ENCODE data around the gene ANKRD63.

DNA sequence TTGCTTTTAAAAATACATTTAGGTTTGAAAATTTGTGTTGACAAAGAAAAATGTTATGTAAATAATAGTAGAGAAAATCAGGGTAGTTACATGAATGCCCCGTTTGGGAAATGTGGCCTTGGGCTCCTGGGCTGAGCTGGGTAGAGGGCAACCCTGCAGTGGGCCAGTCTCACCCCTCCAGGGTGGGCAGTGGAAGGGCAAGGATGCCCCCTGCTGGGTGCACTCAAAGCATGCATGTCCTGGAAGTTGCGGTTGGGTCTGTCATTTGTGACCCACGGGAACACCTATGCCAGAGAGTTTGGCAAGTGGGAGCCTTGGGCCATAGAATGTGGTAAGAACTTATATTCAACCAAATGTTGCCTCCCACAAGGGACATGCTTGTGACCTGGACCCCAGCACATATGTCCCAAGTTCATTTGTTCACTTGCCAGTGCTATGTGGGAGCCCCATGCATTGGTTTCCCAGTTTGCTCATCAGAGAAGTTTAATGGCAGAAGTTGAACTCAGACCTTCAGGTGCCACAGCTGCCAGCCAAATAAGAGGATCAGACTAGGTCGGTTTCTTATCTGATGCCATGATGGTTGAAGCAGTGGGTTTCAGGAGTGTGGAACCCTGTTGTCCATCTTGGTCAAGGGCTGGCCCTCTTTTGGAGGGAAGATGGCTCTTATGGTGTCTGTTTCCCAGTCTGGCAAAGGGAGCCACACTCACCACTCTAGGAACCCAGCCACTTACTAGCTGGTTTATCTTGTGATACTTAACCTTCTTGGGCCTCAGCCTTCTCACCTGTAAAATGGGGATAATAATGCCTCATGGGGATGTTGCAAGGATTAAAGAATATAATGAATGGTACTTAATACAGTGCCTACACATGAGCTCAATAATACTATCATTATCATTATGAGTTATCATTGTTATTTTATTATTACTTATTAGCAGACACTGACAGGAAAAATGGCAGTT, 27.4 kb upstream of the ANKRD63 start:
- TF ChIP-seq, protein P1, sequence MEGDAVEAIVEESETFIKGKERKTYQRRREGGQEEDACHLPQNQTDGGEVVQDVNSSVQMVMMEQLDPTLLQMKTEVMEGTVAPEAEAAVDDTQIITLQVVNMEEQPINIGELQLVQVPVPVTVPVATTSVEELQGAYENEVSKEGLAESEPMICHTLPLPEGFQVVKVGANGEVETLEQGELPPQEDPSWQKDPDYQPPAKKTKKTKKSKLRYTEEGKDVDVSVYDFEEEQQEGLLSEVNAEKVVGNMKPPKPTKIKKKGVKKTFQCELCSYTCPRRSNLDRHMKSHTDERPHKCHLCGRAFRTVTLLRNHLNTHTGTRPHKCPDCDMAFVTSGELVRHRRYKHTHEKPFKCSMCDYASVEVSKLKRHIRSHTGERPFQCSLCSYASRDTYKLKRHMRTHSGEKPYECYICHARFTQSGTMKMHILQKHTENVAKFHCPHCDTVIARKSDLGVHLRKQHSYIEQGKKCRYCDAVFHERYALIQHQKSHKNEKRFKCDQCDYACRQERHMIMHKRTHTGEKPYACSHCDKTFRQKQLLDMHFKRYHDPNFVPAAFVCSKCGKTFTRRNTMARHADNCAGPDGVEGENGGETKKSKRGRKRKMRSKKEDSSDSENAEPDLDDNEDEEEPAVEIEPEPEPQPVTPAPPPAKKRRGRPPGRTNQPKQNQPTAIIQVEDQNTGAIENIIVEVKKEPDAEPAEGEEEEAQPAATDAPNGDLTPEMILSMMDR (conservative IDR thresholded peaks at IDR 0.05; ENCODE audit: low read depth, low read length), result peak; percentile 83
- no peak for TF ChIP-seq EZH2 (IDR thresholded peaks at IDR 0.05; ENCODE audit: low read length, unreplicated experiment)
